Psoas muscle (tissue), 8 donors: ENCODE measurements around the gene EXTL1. TPM values are rescaled to one million over a fixed set of nuclear protein-coding genes. Genes with fewer than 3 reads are reported as not detected.

Experiments
- ATAC-seq, 4 donors: fragments of 200-7000 bp; cut with Tn5 transposase; one replicate each; pipeline ENCODE4 v1.9.1; 2020; ENCODE audit warnings: moderate library complexity in 3 of 4, mild to moderate bottlenecking in 2 of 4
- DNase-seq, 2 donors: peaks; one replicate each; pipeline ENCODE4 v3.0.0-alpha.2; 2020
- H3K27ac ChIP-seq: fragments of 200-600 bp; one replicate; pipeline ENCODE4 v1.8.0; 2022
- H3K27me3 ChIP-seq, 3 donors: fragments of 200-600 bp in 1 of 3; one replicate each; pipeline versions ENCODE4 v1.6.1 to v1.8.0; 2013 to 2022; ENCODE audit warnings: low read length in 2 of 3, mild to moderate bottlenecking in 2 of 3, moderate library complexity in 1 of 3; ENCODE audit not compliant: insufficient read depth in 3 of 3
- H3K36me3 ChIP-seq, 2 donors: fragments of 200-600 bp in 1 of 2; one replicate each; pipeline versions ENCODE4 v1.6.1 to v1.8.0; 2013 to 2022; ENCODE audit warnings: low read depth in 1 of 2, mild to moderate bottlenecking in 1 of 2, moderate library complexity in 1 of 2; ENCODE audit not compliant: insufficient read depth in 1 of 2
- H3K4me1 ChIP-seq: fragments of 200-600 bp; one replicate; pipeline ENCODE4 v1.8.0; 2022
- H3K4me3 ChIP-seq: fragments of 200-600 bp; one replicate; pipeline ENCODE4 v1.8.0; 2022; ENCODE audit warnings: mild to moderate bottlenecking
- H3K9me3 ChIP-seq: fragments of 200-600 bp; one replicate; pipeline ENCODE4 v1.8.0; 2022
- CTCF ChIP-seq: fragments of 200-600 bp; IDR thresholded peaks from one replicate; pipeline ENCODE4 v1.8.0; 2022; ENCODE audit warnings: antibody characterized with exemption
- WGBS, 3 donors: extraction: QIAGEN DNeasy Blood & Tissue Kit; methylation state at CpG; one replicate each; pipeline versions ENCODE4 v1.1.6 to v1.1.7; 2013; 5-methylcytosine and 5-hydroxymethylcytosine counted together
- intact Hi-C, 2 donors: fragments of 100-400 bp; cut with DNase I; formaldehyde crosslinking; loops; one replicate each; pipeline versions ENCODE4 v1.11.0 to v1.14.2; 2022
- polyA plus RNA-seq, 3 donors: library from polyadenylated mRNA; stranded (reverse); fragments of 200-250 nt; gene quantifications; one replicate each; pipeline ENCODE4 v1.2.3, GENCODE V29; 2013
- total RNA-seq, 4 donors: library from RNA; stranded (reverse); fragmentation: NEBNext Ultra II Directional in 2 of 4; extraction: Animal tissue kit (Norgen Biotek cat#: 25700) in 2 of 4; gene quantifications; one replicate each; pipeline versions ENCODE4 v1.2.1 to v1.2.4, GENCODE V29; 2021 to 2023
- donor health status: healthy with polysubstance abuse.
- donor health status: DM: no; HTN: no; CAD: no; lungs with moderate emphysema.
- donor health status: Bipolar disorder and iron deficiency.
- donor health status: healthy.
- donor health status: DM: yes; HTN: yes; CAD: no.
- donor health status: DM: no; HTN: no; CAD: no.
- donor health status: DM: no; HTN: no; CAD: no.
- donor health status: DM: yes; HTN: yes; CAD: no.

EXTL1 gene
- total and polyA plus RNA-seq, 7 donors: 0.39 to 4.6 (median 1.1) TPM

- Histone ChIP-seq H3K27ac (peak overlapping the region; percentile 42), H3K27me3 (no peaks in the 10 kb centered on the region), H3K4me3 (no peak overlapping the region), H3K9me3 (no peaks in the 10 kb centered on the region), H3K4me1 (peaks cover 72% of the 10 kb centered on the region), H3K36me3 (peaks cover 4 to 5% of the 10 kb centered on the region in 2 donors)
- 54 to 69% (median 60%) methylated on average over 5 of the region's 5 CpGs for WGBS, 3 donors
- ATAC-seq (peak in 1 of 4 donors; percentile 45), DNase-seq (no peak)
- TF ChIP-seq CTCF: no peak
- intact Hi-C loops: loop anchor here in 1 of 2 donors (10.0 kb wide), 1 partner anchor 167 kb away; no protein-coding TSS in a partner anchor
Observed at GRCh38 chr1:25991937-25992688, 29.5 kb upstream of the EXTL1 start.

- H3K9me3 ChIP-seq: no peaks in the 10 kb centered on the region
- no peaks in the 10 kb centered on the region for H3K27me3 ChIP-seq
- DNase-seq (no peak), ATAC-seq (no peak)
- TF ChIP-seq CTCF: no peak
- H3K4me3 ChIP-seq: no peak overlapping the region
- peak overlapping the region; percentile 42 for H3K27ac ChIP-seq
- peaks cover 4 to 5% of the 10 kb centered on the region in 2 donors for H3K36me3 ChIP-seq
- intact Hi-C loops: loop anchor here in 1 of 2 donors (10.0 kb wide), 1 partner anchor 168 kb away; no protein-coding TSS in a partner anchor
- WGBS, 3 donors: 73 to 76% (median 76%) methylated on average over 9 of the region's 9 CpGs
- peaks cover 69% of the 10 kb centered on the region for H3K4me1 ChIP-seq
Observed at GRCh38 chr1:25992689-25993171, 28.8 kb upstream of the EXTL1 start.

GRCh38 chr1:25993197-25993951, 28.2 kb upstream of the EXTL1 start:
- DNase-seq (no peak), ATAC-seq (no peak)
- no peak for TF ChIP-seq CTCF
- Histone ChIP-seq H3K27ac (peak overlapping the region; percentile 42), H3K9me3 (no peaks in the 10 kb centered on the region), H3K27me3 (no peaks in the 10 kb centered on the region), H3K4me3 (no peak overlapping the region), H3K36me3 (peaks cover 0 to 5% of the 10 kb centered on the region in 2 donors), H3K4me1 (peaks cover 63% of the 10 kb centered on the region)
- intact Hi-C loops: loop anchor here in 1 of 2 donors (10.0 kb wide), 1 partner anchor 169 kb away; no protein-coding TSS in a partner anchor
- 65 to 82% (median 71%) methylated on average over 8 of the region's 8 CpGs for WGBS, 3 donors

GRCh38 chr1:25994402-25995150, 27.0 kb upstream of the EXTL1 start:
- H3K36me3 ChIP-seq: peaks cover 0 to 5% of the 10 kb centered on the region in 2 donors
- no peak for DNase-seq
- intact Hi-C loops: loop anchor here (5.0 to 10.0 kb wide), 2 partner anchors 97 to 170 kb away; no protein-coding TSS in a partner anchor
- no peaks in the 10 kb centered on the region for H3K27me3 ChIP-seq
- 90 to 99% (median 92%) methylated on average over 3 of the region's 3 CpGs for WGBS, 3 donors
- H3K27ac ChIP-seq: peak overlapping the region; percentile 42
- no peaks in the 10 kb centered on the region for H3K9me3 ChIP-seq
- H3K4me3 ChIP-seq: no peak overlapping the region
- TF ChIP-seq CTCF: no peak
- H3K4me1 ChIP-seq: peaks cover 56% of the 10 kb centered on the region
- ATAC-seq: no peak
